ENCODE data around the gene MAEL.

The MAEL gene

GRCh38 chr1:166988974-166989515 is at the start of gene MAEL:
MAEL (plus strand) TSS chr1:166989280; CDS start chr1:166989353, 73 bp downstream.
- Histone ChIP-seq H3K27me3 (ENCODE audit: control insufficient read depth, low read length) (0 out of 2 replicates have a peak, but pooled peaks cover 4% of the 10 kb centered on the region), H3K79me2 (ENCODE audit: control insufficient read depth, low read length) (no peaks in the 10 kb centered on the region), H3K27ac (ENCODE audit: low read depth, low read length) (no peak within 1 kb of the TSS), H3K36me3 (ENCODE audit: control insufficient read depth, low read length) (no peaks in the 10 kb centered on the region), H3K9me2 (replicated peaks; ENCODE audit: control insufficient read depth, low read length) (no peaks in the 10 kb centered on the region), H4K20me1 (ENCODE audit: control insufficient read depth, insufficient read depth, low read depth, low read length) (no peaks in the 10 kb centered on the region), H3F3A (ENCODE audit: control insufficient read depth, insufficient read depth) (no peaks in the 10 kb centered on the region), H3K4me2 (ENCODE audit: low read length) (no peak within 1 kb of the TSS), H3K4me3 (ENCODE audit: low read length) (no peak within 1 kb of the TSS), H3K4me1 (ENCODE audit: control insufficient read depth, low read length) (no peaks in the 10 kb centered on the region), H3K9me3 (ENCODE audit: control insufficient read depth, insufficient read depth, low read length) (no peaks in the 10 kb centered on the region)
- no peak for TF ChIP-seq EZH2phosphoT487 (IDR thresholded peaks at IDR 0.05; ENCODE audit: borderline replicate concordance, low read length)
- no peak for TF ChIP-seq CTCF (IDR thresholded peaks at IDR 0.05; ENCODE audit: low read depth, low read length, poor library complexity, severe bottlenecking)

GRCh38 chr1:166939741-166940375 is 49.2 kb upstream of the MAEL start:
- Histone ChIP-seq H3K27ac (ENCODE audit: low read depth, low read length) (no peak overlapping the region), H3K4me3 (ENCODE audit: low read length) (no peak overlapping the region), H3K4me2 (ENCODE audit: low read length) (peak overlapping the region; percentile 48), H3K79me2 (ENCODE audit: control insufficient read depth, low read length) (no peaks in the 10 kb centered on the region), H3F3A (ENCODE audit: control insufficient read depth, insufficient read depth) (no peaks in the 10 kb centered on the region), H3K4me1 (ENCODE audit: control insufficient read depth, low read length) (peaks cover 42% of the 10 kb centered on the region), H3K9me2 (replicated peaks; ENCODE audit: control insufficient read depth, low read length) (no peaks in the 10 kb centered on the region), H4K20me1 (ENCODE audit: control insufficient read depth, insufficient read depth, low read depth, low read length) (no peaks in the 10 kb centered on the region), H3K27me3 (ENCODE audit: control insufficient read depth, low read length) (no peaks in the 10 kb centered on the region), H3K9me3 (ENCODE audit: control insufficient read depth, insufficient read depth, low read length) (no peaks in the 10 kb centered on the region), H3K36me3 (ENCODE audit: control insufficient read depth, low read length) (no peaks in the 10 kb centered on the region)
- TF ChIP-seq CTCF (IDR thresholded peaks at IDR 0.05; ENCODE audit: low read depth, low read length, poor library complexity, severe bottlenecking) (no peak), EZH2phosphoT487 (IDR thresholded peaks at IDR 0.05; ENCODE audit: borderline replicate concordance, low read length) (no peak)

GRCh38 chr1:166944186-166944967 is 44.7 kb upstream of the MAEL start:
- no peaks in the 10 kb centered on the region for H3K79me2 ChIP-seq (ENCODE audit: control insufficient read depth, low read length)
- H3F3A ChIP-seq (ENCODE audit: control insufficient read depth, insufficient read depth) = no peaks in the 10 kb centered on the region
- peaks cover 53% of the 10 kb centered on the region for H3K4me1 ChIP-seq (ENCODE audit: control insufficient read depth, low read length)
- H3K9me2 ChIP-seq (replicated peaks; ENCODE audit: control insufficient read depth, low read length) = no peaks in the 10 kb centered on the region
- no peak overlapping the region for H3K27ac ChIP-seq (ENCODE audit: low read depth, low read length)
- no peaks in the 10 kb centered on the region for H3K27me3 ChIP-seq (ENCODE audit: control insufficient read depth, low read length)
- TF ChIP-seq CTCF (IDR thresholded peaks at IDR 0.05; ENCODE audit: low read depth, low read length, poor library complexity, severe bottlenecking) (no peak), EZH2phosphoT487 (IDR thresholded peaks at IDR 0.05; ENCODE audit: borderline replicate concordance, low read length) (no peak)
- H3K4me2 ChIP-seq (ENCODE audit: low read length) = peak overlapping the region; percentile 21
- H3K9me3 ChIP-seq (ENCODE audit: control insufficient read depth, insufficient read depth, low read length) = no peaks in the 10 kb centered on the region
- H3K36me3 ChIP-seq (ENCODE audit: control insufficient read depth, low read length) = no peaks in the 10 kb centered on the region
- H4K20me1 ChIP-seq (ENCODE audit: control insufficient read depth, insufficient read depth, low read depth, low read length) = no peaks in the 10 kb centered on the region
- H3K4me3 ChIP-seq (ENCODE audit: low read length) = no peak overlapping the region
